K562 (cell line): ENCODE measurements around the gene C3orf85. TPM values are rescaled to one million over a fixed set of nuclear protein-coding genes. Genes with fewer than 3 reads are reported as not detected.

ENCODE experiments used
- ATAC-seq: fragments of 200-7000 bp; cut with Tn5 transposase; 3 replicates; pipeline ENCODE4 v1.9.1; 2020; ENCODE audit warnings: moderate library complexity
- BruUV-seq: library from RNA; stranded (reverse); fragments of 400-500 nt; replicated peaks from 2 replicates; lab custom pipeline; 2021; lab: Mats Ljungman, UMichigan
- CTCF ChIA-PET: fragments of 300-600 bp; formaldehyde crosslinking; extraction: SDS; loops from one replicate; lab custom pipeline; 2021; ENCODE audit warnings: low intra/inter-chr PET ratio; lab: Yijun Ruan, JAX
- POLR2A ChIA-PET: fragments of 300-600, 350-650 bp; sonication (Branson Sonifier 250); formaldehyde crosslinking; extraction: SDS; loops from one replicate; lab custom pipeline; 2021; ENCODE audit warnings: antibody characterized with exemption, inconsistent platforms; lab: Yijun Ruan, JAX
- DNase-seq, 4 experiments: peaks; one replicate each; pipeline versions ENCODE4 v3.0.0 to v3.0.0-alpha.2; 2011 to 2018; ENCODE audit warnings: low spot score in 3 of 4, mixed read lengths in 3 of 4; ENCODE audit errors: extremely low read depth in 1 of 4
- FAIRE-seq: peaks from 2 replicates; lab custom pipeline; 2011; peaks lifted over from hg19 to GRCh38; lab: Jason Lieb, UNC
- H2AFZ ChIP-seq: 2 replicates; pipeline ENCODE4 v1.6.0; 2011; ENCODE audit warnings: low read depth, low read length, control low read depth, inconsistent platforms
- H3K27ac ChIP-seq: fragments of 200-600 bp; 3 replicates; pipeline ENCODE4 v1.8.0; 2011; ENCODE audit warnings: low read depth, mild to moderate bottlenecking, control low read depth, inconsistent platforms, low read length, moderate library complexity, mixed read lengths; ENCODE audit errors: extremely low read depth
- H3K27me3 ChIP-seq, 2 experiments: fragments of 300-600 bp in 1 of 2; 2 replicates in 1 of 2; 3 replicates in 1 of 2; pipeline versions ENCODE4 v1.6.0 to v1.8.0; 2011; ENCODE audit warnings: inconsistent platforms in 2 of 2, low read length in 2 of 2, mild to moderate bottlenecking in 1 of 2, mixed read lengths in 1 of 2, moderate library complexity in 1 of 2; ENCODE audit not compliant: control insufficient read depth in 2 of 2, insufficient read depth in 2 of 2
- H3K36me3 ChIP-seq: fragments of 300-600 bp; 3 replicates; pipeline ENCODE4 v1.8.0; 2011; ENCODE audit warnings: mild to moderate bottlenecking, low read length, inconsistent platforms; ENCODE audit not compliant: control insufficient read depth, insufficient read depth
- H3K4me1 ChIP-seq, 2 experiments: fragments of 200-600 bp in 1 of 2; replicated peaks in 1 of 2; 2 replicates in 1 of 2; 3 replicates in 1 of 2; pipeline versions ENCODE4 v1.5.1 to v1.8.0; 2011; ENCODE audit warnings: inconsistent platforms in 2 of 2, low read length in 2 of 2, mild to moderate bottlenecking in 1 of 2, mixed read lengths in 1 of 2, moderate library complexity in 1 of 2; ENCODE audit not compliant: control insufficient read depth in 2 of 2, insufficient read depth in 2 of 2
- H3K4me2 ChIP-seq: 2 replicates; pipeline ENCODE4 v1.6.1; 2011; ENCODE audit warnings: low read length, control low read depth, inconsistent platforms, mixed read lengths; ENCODE audit not compliant: insufficient read depth
- H3K4me3 ChIP-seq: fragments of 200-600 bp; sonication (generic), shearing (Covaris generic); 2 replicates; pipeline ENCODE4 v1.5.1; 2016; ENCODE audit warnings: control low read depth, inconsistent platforms
- H3K79me2 ChIP-seq: fragments of 200-600 bp; 3 replicates; pipeline ENCODE4 v1.8.0; 2011; ENCODE audit warnings: low read length, inconsistent platforms; ENCODE audit not compliant: control insufficient read depth, insufficient read depth
- H3K9ac ChIP-seq, 2 experiments: 2 replicates each; pipeline versions ENCODE4 v1.6.0 to v1.6.1; 2011; ENCODE audit warnings: low read depth in 2 of 2, low read length in 2 of 2, control low read depth in 1 of 2, inconsistent platforms in 1 of 2, mild to moderate bottlenecking in 1 of 2, mixed read lengths in 1 of 2; ENCODE audit not compliant: insufficient read depth in 1 of 2
- H3K9me1 ChIP-seq: one replicate; pipeline ENCODE4 v1.6.0; 2011; ENCODE audit warnings: inconsistent platforms, mild to moderate bottlenecking, low read length, moderate library complexity; ENCODE audit not compliant: control insufficient read depth, insufficient read depth
- H3K9me3 ChIP-seq: replicated peaks from 2 replicates; pipeline ENCODE4 v1.5.1; 2011; ENCODE audit warnings: low read depth, low read length, inconsistent platforms; ENCODE audit not compliant: control insufficient read depth, insufficient read depth
- H4K20me1 ChIP-seq: replicated peaks from 2 replicates; pipeline ENCODE4 v1.6.1; 2011; ENCODE audit warnings: low read length, inconsistent platforms, mixed read lengths; ENCODE audit not compliant: control insufficient read depth, insufficient read depth
- BHLHE40 ChIP-seq: IDR thresholded peaks from 2 replicates; pipeline ENCODE4 v1.6.1; 2011; ENCODE audit warnings: low read length, improper control_type of control experiment
- CBFA2T3 ChIP-seq: fragments of 450-650 bp; IDR thresholded peaks from 2 replicates; pipeline ENCODE4 v1.6.1; 2017
- EHMT2 ChIP-seq: fragments of 450-650 bp; IDR thresholded peaks from 2 replicates; pipeline ENCODE4 v1.6.1; 2018; ENCODE audit warnings: antibody characterized with exemption
- ETV1 ChIP-seq: fragments of 450-650 bp; conservative IDR thresholded peaks from 2 replicates; pipeline ENCODE4 v1.6.1; 2016; ENCODE audit warnings: missing genetic modification characterization, control low read depth, low read depth, missing compliant biosample characterization
- ETV6 ChIP-seq, 3 experiments: fragments of 150-350 bp in 1 of 3; sonication (generic) in 1 of 3; formaldehyde crosslinking in 1 of 3; IDR thresholded peaks; 2 replicates each; pipeline versions ENCODE4 v1.6.1 to v1.8.0; 2014 to 2022; ENCODE audit warnings: borderline replicate concordance in 2 of 3, low read depth in 2 of 3, antibody characterized with exemption in 1 of 3, low read length in 1 of 3, mild to moderate bottlenecking in 1 of 3, missing genetic modification reagents in 1 of 3
- GTF2A2 ChIP-seq: IDR thresholded peaks from 2 replicates; pipeline ENCODE4 v1.6.1; 2016; ENCODE audit warnings: mild to moderate bottlenecking, missing genetic modification characterization, missing compliant biosample characterization
- HNRNPL ChIP-seq: fragments of 200-400 bp; formaldehyde crosslinking; IDR thresholded peaks from 2 replicates; pipeline ENCODE4 v1.6.1; 2017; ENCODE audit warnings: low read depth, mild to moderate bottlenecking, low read length
- MCM5 ChIP-seq: fragments of 450-650 bp; IDR thresholded peaks from 2 replicates; pipeline ENCODE4 v1.6.1; 2016; ENCODE audit warnings: low read depth
- NBN ChIP-seq: fragments of 450-650 bp; IDR thresholded peaks from 2 replicates; pipeline ENCODE4 v1.6.1; 2016; ENCODE audit warnings: low read depth, mild to moderate bottlenecking
- NEUROD1 ChIP-seq: fragments of 150-350 bp; IDR thresholded peaks from 2 replicates; pipeline ENCODE4 v1.6.1; 2014; ENCODE audit warnings: borderline replicate concordance, low read length, low read depth; ENCODE audit not compliant: partially characterized antibody
- XRCC5 ChIP-seq: fragments of 200-400 bp; formaldehyde crosslinking; IDR thresholded peaks from 2 replicates; pipeline ENCODE4 v1.6.1; 2017; ENCODE audit warnings: low read depth, mild to moderate bottlenecking, low read length
- ZNF436 ChIP-seq: fragments of 250-450, 450-650 bp; sonication (Bioruptor Pico); formaldehyde crosslinking; IDR thresholded peaks from 2 replicates; pipeline ENCODE4 v1.7.0; 2020; ENCODE audit warnings: mild to moderate bottlenecking
- WGBS: fragments of 100-300 bp; shearing (Covaris generic); methylation state at CpG from one replicate; pipeline ENCODE4 v1.1.6; 2016; ENCODE audit warnings: low coverage, mixed read lengths; ENCODE audit not compliant: insufficient coverage; ENCODE audit errors: missing lambda C conversion rate; 5-methylcytosine and 5-hydroxymethylcytosine counted together
- in situ Hi-C: fragments of 300-500 bp; cut with MboI; formaldehyde crosslinking; loops from 4 replicates; pipeline ENCODE4 v1.15.0; 2018; ENCODE audit warnings: inconsistent platforms, mixed read lengths
- intact Hi-C: fragments of 100-400 bp; cut with micrococcal nuclease; formaldehyde crosslinking; loops from 2 replicates; pipeline ENCODE4 v1.14.2; 2022
- polyA plus RNA-seq, 8 experiments: library from polyadenylated mRNA; depleted of rRNA in 4 of 8; stranded (reverse) in 5 of 8; unstranded in 3 of 8; fragments of >200 nt; fragmentation: Nextera tagmentation in 2 of 8; fragmentation: Illumina TruSeq in 1 of 8; extraction: Ambion mirVana in 2 of 8; extraction: Trizol in 1 of 8; gene quantifications; 2 replicates each; pipeline versions ENCODE4 v1.2.1 to v1.2.3, GENCODE V29; 2011 to 2014; ENCODE audit warnings: inconsistent platforms in 1 of 8, missing spikeins in 1 of 8
- total RNA-seq, 7 experiments: library from RNA; depleted of rRNA in 6 of 7; stranded (reverse); fragments of >200 nt in 6 of 7; fragmentation: Illumina TruSeq in 2 of 7; extraction: Trizol in 2 of 7; gene quantifications; 2 replicates each; pipeline versions ENCODE4 v1.2.1 to v1.2.3, GENCODE V29; 2011 to 2021; ENCODE audit warnings: low replicate concordance in 1 of 7
- TF ChIP-seq, protein P1 (sequence below): fragments of 450-650 bp; IDR thresholded peaks from 2 replicates; pipeline ENCODE4 v1.6.1; 2017; ENCODE audit warnings: mild to moderate bottlenecking, moderate library complexity
- TF ChIP-seq, protein P2 (sequence below): sonication (generic); formaldehyde crosslinking; IDR thresholded peaks from 2 replicates; pipeline ENCODE4 v1.8.0; 2022; ENCODE audit warnings: mild to moderate bottlenecking, missing genetic modification reagents
- TF ChIP-seq, protein P3 (sequence below): fragments of 250-450 bp; sonication (Bioruptor Pico); IDR thresholded peaks from 2 replicates; pipeline ENCODE4 v1.5.0; 2021

Gene C3orf85
- total and polyA plus RNA-seq, 9 of the 15 experiments (the other 6 are each of a cell fraction or from before 2014, with no cell fraction given): not detected

DNA sequence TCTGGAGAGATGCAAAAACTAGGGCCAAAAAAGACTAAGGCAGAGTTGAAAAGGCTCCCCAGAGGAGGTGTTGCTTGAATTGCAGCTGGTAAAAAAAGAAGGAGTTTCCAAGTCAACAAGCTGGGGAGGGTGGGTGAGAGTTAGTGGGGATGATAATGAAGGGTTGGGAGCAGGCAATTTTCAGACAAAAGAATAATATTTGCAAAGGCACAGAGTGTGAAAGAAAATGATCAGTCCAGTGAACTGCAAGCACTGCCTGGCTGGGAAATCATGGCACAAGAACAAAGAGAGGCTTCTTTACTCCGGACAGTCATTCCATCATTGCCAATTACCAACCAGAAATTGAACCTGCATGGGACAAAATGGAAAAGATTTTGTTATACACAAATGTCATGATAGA, 42.2 kb downstream of the C3orf85 start:
- H3K4me3 ChIP-seq: no peak overlapping the region
- BruUV-seq: no TSS peak
- H4K20me1 ChIP-seq: no peaks in the 10 kb centered on the region
- intact Hi-C loops (no loop called here), in situ Hi-C loops (no loop called here)
- ChIA-PET POLR2A (no interaction called here), CTCF (no interaction called here)
- H3K9me1 ChIP-seq: no peaks in the 10 kb centered on the region
- no peaks in the 10 kb centered on the region for H3K79me2 ChIP-seq
- no peaks in the 10 kb centered on the region for H3K9me3 ChIP-seq
- no peak overlapping the region for H2AFZ ChIP-seq
- WGBS: 0% methylated on average over 1 of the region's 1 CpG
- no peak for TF ChIP-seq ETV1
- H3K27me3 ChIP-seq: no peaks in the 10 kb centered on the region
- H3K9ac ChIP-seq: no peak overlapping the region
- DNase-seq (no peak), ATAC-seq (no peak), FAIRE-seq (no peak)
- H3K27ac ChIP-seq: no peak overlapping the region
- no peaks in the 10 kb centered on the region for H3K4me1 ChIP-seq
- H3K4me2 ChIP-seq: no peak overlapping the region
- H3K36me3 ChIP-seq: no peaks in the 10 kb centered on the region

DNA sequence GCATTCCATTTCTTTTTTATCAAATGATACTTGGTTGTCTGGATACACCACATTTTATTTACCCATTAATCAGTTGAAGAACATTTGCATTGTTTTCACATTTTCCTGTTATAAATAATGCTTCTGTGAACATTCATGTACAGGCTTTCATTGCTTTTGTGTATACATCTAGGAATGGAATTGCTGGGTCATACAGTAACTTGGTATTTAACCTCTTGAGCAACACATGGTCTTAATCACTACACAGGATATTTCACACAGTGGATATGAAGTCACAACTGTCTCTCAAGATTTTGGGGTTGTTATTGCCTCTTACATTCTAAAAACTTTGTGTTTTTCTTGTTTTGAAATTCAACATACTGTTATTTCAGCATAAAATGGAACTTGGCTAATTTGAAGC, 48.2 kb downstream of the C3orf85 start:
- Histone ChIP-seq H3K4me2 (no peak overlapping the region), H3K79me2 (no peaks in the 10 kb centered on the region), H3K4me3 (no peak overlapping the region), H3K27me3 (no peaks in the 10 kb centered on the region), H3K36me3 (no peaks in the 10 kb centered on the region), H3K4me1 (no peaks in the 10 kb centered on the region), H3K9me3 (no peaks in the 10 kb centered on the region), H3K27ac (no peak overlapping the region), H2AFZ (no peak overlapping the region), H3K9me1 (no peaks in the 10 kb centered on the region), H4K20me1 (no peaks in the 10 kb centered on the region), H3K9ac (no peak overlapping the region)
- TF ChIP-seq ETV6 (IDR thresholded peaks at IDR 0.05; ENCODE audit: borderline replicate concordance in 1 of 2, low read depth in 2 of 2, low read length in 1 of 2) (no peak), ETV6 (CRISPR knock-in tag; IDR thresholded peaks at IDR 0.05; ENCODE audit: borderline replicate concordance) (no peak), HNRNPL (no peak), BHLHE40 (no peak), MCM5 (no peak), NEUROD1 (no peak), ZNF436 (CRISPR knock-in tag) (no peak), CBFA2T3 (no peak), GTF2A2 (tag) (no peak), EHMT2 (no peak), NBN (no peak), XRCC5 (no peak)
- TF ChIP-seq, protein P1, sequence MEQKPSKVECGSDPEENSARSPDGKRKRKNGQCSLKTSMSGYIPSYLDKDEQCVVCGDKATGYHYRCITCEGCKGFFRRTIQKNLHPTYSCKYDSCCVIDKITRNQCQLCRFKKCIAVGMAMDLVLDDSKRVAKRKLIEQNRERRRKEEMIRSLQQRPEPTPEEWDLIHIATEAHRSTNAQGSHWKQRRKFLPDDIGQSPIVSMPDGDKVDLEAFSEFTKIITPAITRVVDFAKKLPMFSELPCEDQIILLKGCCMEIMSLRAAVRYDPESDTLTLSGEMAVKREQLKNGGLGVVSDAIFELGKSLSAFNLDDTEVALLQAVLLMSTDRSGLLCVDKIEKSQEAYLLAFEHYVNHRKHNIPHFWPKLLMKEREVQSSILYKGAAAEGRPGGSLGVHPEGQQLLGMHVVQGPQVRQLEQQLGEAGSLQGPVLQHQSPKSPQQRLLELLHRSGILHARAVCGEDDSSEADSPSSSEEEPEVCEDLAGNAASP: no peak
- TF ChIP-seq, protein P2, sequence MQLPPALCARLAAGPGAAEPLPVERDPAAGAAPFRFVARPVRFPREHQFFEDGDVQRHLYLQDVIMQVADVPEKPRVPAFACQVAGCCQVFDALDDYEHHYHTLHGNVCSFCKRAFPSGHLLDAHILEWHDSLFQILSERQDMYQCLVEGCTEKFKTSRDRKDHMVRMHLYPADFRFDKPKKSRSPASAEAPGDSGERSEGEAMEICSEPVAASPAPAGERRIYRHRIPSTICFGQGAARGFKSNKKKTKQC (CRISPR knock-in tag): no peak
- TF ChIP-seq, protein P3, sequence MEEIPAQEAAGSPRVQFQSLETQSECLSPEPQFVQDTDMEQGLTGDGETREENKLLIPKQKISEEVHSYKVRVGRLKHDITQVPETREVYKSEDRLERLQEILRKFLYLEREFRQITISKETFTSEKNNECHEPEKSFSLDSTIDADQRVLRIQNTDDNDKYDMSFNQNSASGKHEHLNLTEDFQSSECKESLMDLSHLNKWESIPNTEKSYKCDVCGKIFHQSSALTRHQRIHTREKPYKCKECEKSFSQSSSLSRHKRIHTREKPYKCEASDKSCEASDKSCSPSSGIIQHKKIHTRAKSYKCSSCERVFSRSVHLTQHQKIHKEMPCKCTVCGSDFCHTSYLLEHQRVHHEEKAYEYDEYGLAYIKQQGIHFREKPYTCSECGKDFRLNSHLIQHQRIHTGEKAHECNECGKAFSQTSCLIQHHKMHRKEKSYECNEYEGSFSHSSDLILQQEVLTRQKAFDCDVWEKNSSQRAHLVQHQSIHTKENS: no peak
- in situ Hi-C loops: no loop called here
- no TSS peak for BruUV-seq
- POLR2A ChIA-PET: interaction anchor here (0.6 kb wide), 1 partner anchor 686 kb away, joined by 3 read pairs; no protein-coding TSS in a partner anchor
- no peak for ATAC-seq
- CTCF ChIA-PET: no interaction called here
- FAIRE-seq: no peak
- intact Hi-C loops: no loop called here
- DNase-seq: no peak
